ENCODE results near the gene FAM25A.
A peak's percentile ranks its signal among the peaks of the same experiment; 100 is the strongest.
"Not testable (repeated sequence)": the region's sequence is repeated elsewhere in the genome, so short reads cannot be mapped to it uniquely, and the experiment has no call there.

FAM25A gene

DNA sequence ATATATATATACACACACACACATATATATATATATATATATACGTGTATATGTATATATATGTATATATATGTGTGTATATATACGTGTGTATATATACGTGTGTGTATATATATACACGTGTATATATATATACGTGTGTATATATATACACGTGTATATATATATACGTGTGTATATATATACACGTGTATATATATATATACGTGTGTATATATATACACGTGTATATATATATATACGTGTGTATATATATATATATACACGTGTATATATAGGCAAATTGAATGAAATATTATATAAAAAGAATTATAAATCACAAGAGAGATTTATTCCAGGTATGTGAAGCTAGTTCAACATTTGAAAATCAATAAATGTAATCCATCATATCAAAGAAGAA, 28.7 kb upstream of the FAM25A start:
- not testable (repeated sequence) for H3K4me3 Mint-ChIP-seq; H3K36me3 Mint-ChIP-seq (ENCODE audit: insufficient read depth); DNase-seq; H3K4me1 Mint-ChIP-seq (ENCODE audit: low read depth in 2 of 2); ATAC-seq (replicated peaks); H3K9me3 Mint-ChIP-seq; H3K27ac Mint-ChIP-seq
- peaks cover 42 to 44% of the 10 kb centered on the region in 2 donors for H3K27me3 Mint-ChIP-seq

DNA sequence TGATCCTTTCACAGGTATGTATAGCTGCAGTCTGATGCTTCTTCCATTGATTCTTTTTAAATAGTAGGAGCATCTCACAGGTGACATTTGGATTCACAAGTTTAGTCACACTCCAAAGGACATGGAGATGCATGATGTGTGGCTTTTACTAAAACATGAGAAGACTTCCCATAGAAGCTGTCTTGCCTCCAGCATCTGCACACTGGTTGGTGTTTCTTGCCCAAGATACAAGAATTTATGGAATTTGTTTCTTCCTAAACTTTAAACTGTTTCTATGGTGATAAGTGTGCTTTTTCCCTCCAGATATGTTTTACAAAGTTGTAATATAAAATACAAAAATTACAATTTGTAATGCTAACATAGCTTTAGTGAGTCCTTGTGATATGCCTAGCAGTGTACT, 27.6 kb upstream of the FAM25A start:
- no peaks in the 10 kb centered on the region for H3K36me3 Mint-ChIP-seq (ENCODE audit: insufficient read depth)
- H3K4me1 Mint-ChIP-seq (ENCODE audit: low read depth in 2 of 2), result no peaks in the 10 kb centered on the region
- DNase-seq, result no peak
- ATAC-seq (replicated peaks), result no peak
- H3K9me3 Mint-ChIP-seq, result no peaks in the 10 kb centered on the region
- no peak overlapping the region for H3K4me3 Mint-ChIP-seq
- H3K27ac Mint-ChIP-seq, result no peak overlapping the region
- H3K27me3 Mint-ChIP-seq, result peaks cover 35 to 37% of the 10 kb centered on the region in 2 donors

DNA sequence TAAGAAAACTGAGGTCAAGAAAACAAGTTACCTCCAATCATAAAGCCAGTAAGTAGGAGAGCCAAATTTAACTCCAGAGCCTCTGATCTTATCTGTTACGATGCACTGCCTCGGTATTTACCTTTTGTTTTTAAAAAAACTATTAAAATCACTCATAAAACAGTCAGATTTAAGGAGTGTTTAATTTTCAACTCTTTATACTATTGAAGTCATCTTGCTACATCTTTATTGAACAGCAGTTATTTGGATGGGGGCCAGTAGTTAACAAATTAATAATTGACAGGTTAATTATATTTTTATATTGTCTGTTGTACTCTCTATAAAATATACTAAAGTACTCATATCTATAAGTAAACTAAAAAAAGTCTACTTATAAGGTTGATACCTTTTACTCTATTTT, 27.2 kb upstream of the FAM25A start:
- Mint-ChIP-seq H3K27ac (no peak overlapping the region), H3K36me3 (ENCODE audit: insufficient read depth) (no peaks in the 10 kb centered on the region), H3K27me3 (peaks cover 31 to 33% of the 10 kb centered on the region in 2 donors), H3K4me1 (ENCODE audit: low read depth in 2 of 2) (no peaks in the 10 kb centered on the region), H3K9me3 (no peaks in the 10 kb centered on the region), H3K4me3 (no peak overlapping the region)
- DNase-seq (no peak), ATAC-seq (replicated peaks) (no peak)

DNA sequence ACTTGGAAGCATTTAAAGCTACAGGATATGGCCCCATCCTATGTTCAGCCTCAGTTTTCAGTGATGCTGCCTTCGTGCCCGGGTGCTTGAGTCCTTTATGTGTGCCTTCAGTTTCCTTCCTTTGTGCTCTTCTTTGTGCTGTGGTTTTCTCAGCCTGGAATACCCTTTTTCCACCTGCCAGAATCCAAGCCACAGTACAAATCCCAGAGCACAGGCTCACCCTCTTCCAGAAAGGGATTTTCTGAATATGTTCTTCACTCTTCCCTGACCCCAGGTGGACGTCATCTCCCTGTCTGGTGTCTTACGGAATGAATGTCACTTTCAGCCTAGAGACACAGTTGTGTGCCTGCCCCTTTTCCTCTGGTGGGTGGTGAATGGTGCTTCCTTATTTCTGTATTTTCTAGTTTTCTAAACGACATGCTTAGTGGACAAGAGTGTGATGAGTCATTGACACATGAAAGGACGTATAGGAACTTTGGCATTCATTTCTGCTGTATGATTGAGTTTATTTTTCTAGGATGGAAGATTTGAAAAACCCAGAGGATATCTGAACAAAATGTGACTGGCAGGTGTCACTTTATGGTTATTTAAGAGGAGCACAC, 20.2 kb upstream of the FAM25A start:
- not testable (repeated sequence) for DNase-seq; H3K27me3 Mint-ChIP-seq; H3K9me3 Mint-ChIP-seq; ATAC-seq (replicated peaks); H3K4me1 Mint-ChIP-seq (ENCODE audit: low read depth in 2 of 2); H3K4me3 Mint-ChIP-seq; H3K36me3 Mint-ChIP-seq (ENCODE audit: insufficient read depth)
- H3K27ac Mint-ChIP-seq, result peak overlapping the region in 1 of 2 donors; percentile 26

DNA sequence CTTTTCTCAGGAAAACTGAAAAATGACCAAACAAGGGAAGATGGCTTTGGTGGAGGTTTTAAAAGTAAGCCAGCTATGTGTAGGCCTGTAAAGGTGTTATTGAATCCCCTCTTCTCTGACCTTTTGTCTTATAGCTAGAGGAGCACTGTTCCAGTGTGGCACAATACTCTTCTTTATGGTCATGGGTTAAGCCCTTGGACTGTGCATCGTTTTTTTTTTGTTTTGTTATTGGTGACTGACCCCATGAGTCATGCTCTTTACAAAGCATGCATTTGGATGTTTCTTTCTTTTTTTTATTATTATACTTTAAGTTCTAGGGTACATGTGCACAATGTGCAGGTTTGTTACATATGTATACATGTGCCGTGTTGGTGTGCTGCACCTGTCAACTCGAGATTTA, 19.6 kb upstream of the FAM25A start:
- H3K27me3 Mint-ChIP-seq, result no peaks in the 10 kb centered on the region
- no peak overlapping the region for H3K4me3 Mint-ChIP-seq

DNA sequence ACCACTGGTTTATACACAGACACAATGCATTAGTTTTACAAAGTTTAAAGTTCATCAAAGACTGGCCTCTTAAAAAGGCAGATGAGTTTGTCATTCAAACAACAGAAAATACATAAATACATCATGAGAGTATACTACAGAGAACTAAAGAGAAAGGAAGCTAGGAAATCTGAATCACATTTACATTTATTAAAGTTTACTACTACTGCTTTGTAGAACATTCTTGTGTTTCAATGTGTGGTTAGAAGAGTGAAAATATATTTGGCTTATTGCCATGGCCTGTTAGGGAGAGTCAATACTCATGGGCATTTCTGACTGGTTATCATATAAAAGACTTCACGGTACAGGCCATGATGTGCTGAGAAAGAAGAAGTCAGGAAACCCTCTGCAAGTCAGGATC, 13.0 kb upstream of the FAM25A start:
- not testable (repeated sequence) for H3K9me3 Mint-ChIP-seq; ATAC-seq (replicated peaks); H3K27ac Mint-ChIP-seq; H3K4me3 Mint-ChIP-seq; H3K4me1 Mint-ChIP-seq (ENCODE audit: low read depth in 2 of 2); H3K36me3 Mint-ChIP-seq (ENCODE audit: insufficient read depth); H3K27me3 Mint-ChIP-seq; DNase-seq

More for the DNA sequence above, 19.6 kb upstream of the FAM25A start:
- Mint-ChIP-seq H3K36me3 (ENCODE audit: insufficient read depth) (no peaks in the 10 kb centered on the region), H3K9me3 (no peaks in the 10 kb centered on the region), H3K4me1 (ENCODE audit: low read depth in 2 of 2) (no peaks in the 10 kb centered on the region), H3K27ac (peak overlapping the region in 1 of 2 donors; percentile 26)
- ATAC-seq (replicated peaks) (no peak), DNase-seq (no peak)

DNA sequence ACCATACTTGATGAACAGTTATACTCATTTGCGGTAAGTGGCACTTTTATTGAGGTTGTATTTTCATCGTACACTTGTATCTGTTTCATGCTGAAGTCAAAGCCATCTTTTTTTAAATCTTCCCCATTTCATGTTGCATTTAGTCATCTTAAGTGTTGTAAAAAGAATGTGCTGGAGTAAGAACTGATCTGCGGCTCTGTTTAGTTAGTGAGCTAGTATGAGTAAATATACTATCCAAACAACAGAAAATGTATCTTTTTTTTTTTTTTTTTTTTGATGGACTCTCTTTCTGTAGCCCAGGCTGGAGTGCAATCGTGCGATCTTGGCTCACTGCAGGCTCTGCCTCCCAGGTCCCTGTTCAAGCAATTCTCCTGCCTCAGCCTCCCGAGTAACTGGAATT, 12.4 kb upstream of the FAM25A start:
- not testable (repeated sequence) for H3K4me3 Mint-ChIP-seq; H3K4me1 Mint-ChIP-seq (ENCODE audit: low read depth in 2 of 2); H3K9me3 Mint-ChIP-seq; ATAC-seq (replicated peaks); H3K27me3 Mint-ChIP-seq; H3K36me3 Mint-ChIP-seq (ENCODE audit: insufficient read depth); H3K27ac Mint-ChIP-seq; DNase-seq

DNA sequence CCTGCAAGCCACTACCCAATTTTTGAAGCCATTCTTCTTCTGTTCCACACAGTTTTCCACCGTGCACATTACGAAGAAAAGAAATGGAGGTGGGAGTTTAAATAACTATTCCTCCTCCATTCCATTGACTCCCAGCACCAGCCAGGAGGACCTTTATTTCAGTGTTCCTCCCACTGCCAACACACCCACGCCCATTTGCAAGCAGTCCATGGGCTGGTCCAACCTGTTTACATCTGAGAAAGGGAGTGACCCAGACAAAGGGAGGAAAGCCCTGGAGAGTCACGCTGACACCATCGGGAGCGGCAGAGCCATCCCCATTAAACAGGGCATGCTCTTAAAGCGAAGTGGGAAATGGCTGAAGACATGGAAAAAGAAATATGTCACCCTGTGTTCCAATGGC, 11.8 kb upstream of the FAM25A start:
- DNase-seq; H3K27me3 Mint-ChIP-seq; H3K9me3 Mint-ChIP-seq; H3K27ac Mint-ChIP-seq; H3K36me3 Mint-ChIP-seq (ENCODE audit: insufficient read depth); ATAC-seq (replicated peaks); H3K4me3 Mint-ChIP-seq; H3K4me1 Mint-ChIP-seq (ENCODE audit: low read depth in 2 of 2): not testable (repeated sequence)

DNA sequence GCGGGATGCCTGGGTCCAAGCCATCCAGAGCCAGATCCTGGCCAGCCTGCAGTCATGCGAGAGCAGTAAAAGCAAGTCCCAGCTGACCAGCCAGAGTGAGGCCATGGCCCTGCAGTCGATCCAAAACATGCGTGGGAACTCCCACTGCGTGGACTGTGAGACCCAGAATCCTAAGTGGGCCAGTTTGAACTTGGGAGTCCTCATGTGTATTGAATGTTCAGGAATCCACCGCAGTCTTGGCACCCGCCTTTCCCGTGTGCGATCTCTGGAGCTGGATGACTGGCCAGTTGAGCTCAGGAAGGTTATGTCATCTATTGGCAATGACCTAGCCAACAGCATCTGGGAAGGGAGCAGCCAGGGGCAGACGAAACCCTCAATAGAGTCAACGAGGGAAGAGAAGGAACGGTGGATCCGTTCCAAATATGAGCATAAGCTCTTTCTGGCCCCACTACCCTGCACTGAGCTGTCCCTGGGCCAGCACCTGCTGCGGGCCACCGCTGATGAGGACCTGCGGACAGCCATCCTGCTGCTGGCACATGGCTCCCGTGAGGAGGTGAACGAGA, 10.9 kb upstream of the FAM25A start:
- H3K9me3 Mint-ChIP-seq; H3K36me3 Mint-ChIP-seq (ENCODE audit: insufficient read depth); H3K27ac Mint-ChIP-seq; H3K4me1 Mint-ChIP-seq (ENCODE audit: low read depth in 2 of 2); H3K27me3 Mint-ChIP-seq; DNase-seq; ATAC-seq (replicated peaks); H3K4me3 Mint-ChIP-seq: not testable (repeated sequence)

DNA sequence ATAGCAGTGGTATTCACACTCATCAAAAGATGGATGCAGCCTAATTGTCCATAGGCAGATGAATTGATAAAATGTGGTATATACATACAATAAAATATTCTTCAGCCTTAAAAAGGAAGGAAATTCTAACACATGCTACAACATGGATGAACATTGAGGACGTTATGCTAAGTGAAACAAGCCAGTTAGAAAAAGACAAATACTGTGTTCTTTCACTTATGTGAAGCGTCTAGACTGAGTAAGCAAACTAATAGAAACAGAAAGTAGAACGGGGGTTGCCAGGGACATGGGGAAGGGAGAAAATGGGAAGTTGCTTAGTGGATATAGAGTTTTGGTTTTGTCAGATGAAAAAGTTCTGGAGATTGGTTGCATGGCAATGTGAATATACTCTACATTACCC, 6.6 kb upstream of the FAM25A start:
- H3K4me1 Mint-ChIP-seq (ENCODE audit: low read depth in 2 of 2); DNase-seq; H3K4me3 Mint-ChIP-seq; H3K9me3 Mint-ChIP-seq; H3K36me3 Mint-ChIP-seq (ENCODE audit: insufficient read depth); ATAC-seq (replicated peaks); H3K27ac Mint-ChIP-seq; H3K27me3 Mint-ChIP-seq: not testable (repeated sequence)

DNA sequence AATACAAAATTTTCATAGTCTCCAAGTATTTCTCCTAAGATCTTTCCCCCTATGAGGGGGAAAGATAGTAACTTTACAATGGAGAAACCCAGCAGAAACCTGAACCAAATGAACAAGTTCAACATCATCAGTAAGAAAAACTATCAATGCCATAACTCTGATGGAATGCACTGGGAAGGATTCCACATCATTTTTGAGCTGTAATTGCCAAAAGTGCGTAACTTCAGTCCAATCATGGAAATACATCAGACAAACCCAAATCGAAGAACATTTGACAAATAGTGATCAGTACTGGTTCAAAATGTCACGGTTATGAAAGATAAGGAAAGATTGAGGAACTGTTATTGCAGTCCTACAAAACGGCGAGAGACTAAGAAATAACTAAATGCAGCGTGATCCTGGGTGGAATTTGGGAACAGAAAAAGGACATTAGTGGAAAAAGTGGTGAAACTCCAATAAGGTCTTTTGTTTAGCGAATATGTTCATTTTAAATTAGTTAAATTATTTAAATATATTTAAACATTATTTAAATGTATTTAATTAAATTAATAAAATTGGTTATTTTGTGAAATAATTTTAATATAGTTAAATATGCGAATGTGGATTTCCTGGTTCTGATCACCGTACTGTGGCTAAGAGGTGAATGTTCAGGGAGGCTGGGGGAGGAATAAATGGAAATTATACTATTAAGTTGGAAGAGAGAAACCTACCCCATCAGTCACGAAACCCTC, 4.9 kb upstream of the FAM25A start:
- not testable (repeated sequence) for H3K36me3 Mint-ChIP-seq (ENCODE audit: insufficient read depth); H3K27ac Mint-ChIP-seq; DNase-seq; H3K9me3 Mint-ChIP-seq; H3K4me3 Mint-ChIP-seq; ATAC-seq (replicated peaks); H3K27me3 Mint-ChIP-seq; H3K4me1 Mint-ChIP-seq (ENCODE audit: low read depth in 2 of 2)

DNA sequence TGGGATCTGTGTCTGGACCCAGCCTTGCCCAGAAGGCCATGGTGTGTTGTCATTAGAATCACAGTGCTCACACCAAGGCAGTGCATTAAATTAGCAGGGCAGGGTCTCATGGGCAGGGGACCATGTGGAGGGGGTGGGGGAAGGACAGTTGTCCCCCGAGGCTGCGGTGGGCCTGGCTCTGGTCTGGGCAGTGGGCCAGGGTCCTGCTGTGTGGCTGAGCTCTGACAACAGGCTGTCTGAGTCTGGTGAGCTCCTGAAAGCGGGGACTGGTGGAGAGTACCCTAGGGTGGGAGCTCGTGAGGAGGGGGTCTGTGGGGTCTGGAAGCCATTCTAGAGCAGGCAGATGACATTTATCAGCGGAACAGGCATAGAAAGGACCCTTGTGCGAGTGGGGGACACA, 2.0 kb upstream of the FAM25A start:
- H3K9me3 Mint-ChIP-seq; H3K36me3 Mint-ChIP-seq (ENCODE audit: insufficient read depth); H3K4me1 Mint-ChIP-seq (ENCODE audit: low read depth in 2 of 2); H3K4me3 Mint-ChIP-seq; DNase-seq; ATAC-seq (replicated peaks); H3K27me3 Mint-ChIP-seq; H3K27ac Mint-ChIP-seq: not testable (repeated sequence)

DNA sequence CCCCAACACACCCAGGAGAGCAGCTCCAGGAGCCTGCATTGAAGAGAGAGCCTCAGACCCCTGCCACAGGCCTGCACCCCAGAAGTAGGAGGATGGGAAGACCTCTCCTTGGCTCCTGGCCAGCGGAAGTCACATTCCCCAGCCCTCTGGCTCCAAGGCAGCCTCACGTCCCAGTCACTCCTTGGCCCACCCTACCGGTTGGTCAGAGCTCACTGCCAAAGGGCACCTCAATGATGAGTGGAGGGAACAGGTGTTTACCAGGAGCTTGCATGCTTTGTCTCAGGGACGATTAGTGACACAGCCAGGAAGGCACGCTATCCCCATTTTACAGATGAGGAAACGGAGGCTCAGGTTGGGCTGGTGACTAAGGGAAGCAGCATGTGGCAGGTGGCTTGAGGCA, 1.0 kb upstream of the FAM25A start:
- ATAC-seq (replicated peaks); DNase-seq; H3K4me1 Mint-ChIP-seq (ENCODE audit: low read depth in 2 of 2); H3K4me3 Mint-ChIP-seq; H3K9me3 Mint-ChIP-seq; H3K36me3 Mint-ChIP-seq (ENCODE audit: insufficient read depth); H3K27me3 Mint-ChIP-seq; H3K27ac Mint-ChIP-seq: not testable (repeated sequence)

DNA sequence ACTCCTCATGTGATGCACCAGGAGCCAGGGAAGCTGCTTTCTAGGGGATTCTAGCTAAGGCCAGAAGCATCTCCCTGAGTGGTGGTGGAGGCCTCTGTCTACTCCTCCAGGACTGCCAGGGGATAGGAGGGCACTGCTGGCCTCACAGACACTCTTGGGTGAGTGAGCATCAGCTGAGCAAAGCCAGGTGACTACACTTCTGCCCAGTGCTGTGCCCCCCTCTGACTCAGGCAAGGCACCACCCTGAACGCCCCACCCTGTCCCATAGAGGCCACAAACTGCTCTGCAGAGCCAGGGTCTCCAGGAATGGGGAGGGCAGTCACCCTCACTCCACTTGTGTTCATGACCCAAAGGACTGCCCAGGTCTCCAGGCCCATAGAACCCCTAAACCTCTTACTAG, 590 bp upstream of the FAM25A start:
- not testable (repeated sequence) for H3K27ac Mint-ChIP-seq; H3K9me3 Mint-ChIP-seq; ATAC-seq (replicated peaks); H3K4me1 Mint-ChIP-seq (ENCODE audit: low read depth in 2 of 2); H3K27me3 Mint-ChIP-seq; DNase-seq; H3K4me3 Mint-ChIP-seq; H3K36me3 Mint-ChIP-seq (ENCODE audit: insufficient read depth)

All from effector memory CD8-positive, alpha-beta T cell (primary cell).